Fibroblast of peridontal ligament (primary cell): ENCODE measurements around the gene CCNB2.
"Not testable (repeated sequence)": the region's sequence is repeated elsewhere in the genome, so short reads cannot be mapped to it uniquely, and the experiment has no call there.

Experiments
- DNase-seq: peaks from one replicate; pipeline ENCODE4 v3.0.0-alpha.2; 2010; ENCODE audit errors: extremely low read depth

Gene CCNB2

GRCh38 chr15:59104912-59105732, at the start of gene CCNB2:
Gene CCNB2 (plus strand): TSS chr15:59105146. CDS start chr15:59105269, 123 bp downstream.
- DNase-seq, result peak; percentile 95

DNA sequence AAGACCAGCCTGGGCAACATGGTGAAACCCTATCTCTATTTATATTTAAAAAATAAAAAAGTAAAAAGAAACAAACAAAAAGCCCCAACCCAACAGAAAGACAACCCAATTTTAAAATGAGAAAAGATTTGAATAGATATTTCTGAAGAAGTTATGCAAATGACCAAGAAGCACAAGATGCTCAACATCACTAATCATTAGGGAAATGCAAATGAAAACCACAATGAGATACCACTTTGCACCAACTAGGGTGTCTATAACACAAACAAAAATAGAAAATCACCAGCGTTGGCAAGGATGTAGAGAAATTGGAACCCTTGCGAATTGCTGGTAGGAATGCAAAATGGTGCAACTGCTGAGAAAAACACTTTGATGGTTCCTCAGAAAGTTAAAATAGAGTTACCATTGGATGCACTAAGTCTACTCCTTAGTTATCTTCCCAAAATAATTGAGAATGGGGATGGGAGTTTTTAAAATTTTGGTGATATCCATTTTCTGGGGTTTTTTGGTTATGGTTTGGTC, 45.8 kb upstream of the CCNB2 start:
- no peak for DNase-seq

DNA sequence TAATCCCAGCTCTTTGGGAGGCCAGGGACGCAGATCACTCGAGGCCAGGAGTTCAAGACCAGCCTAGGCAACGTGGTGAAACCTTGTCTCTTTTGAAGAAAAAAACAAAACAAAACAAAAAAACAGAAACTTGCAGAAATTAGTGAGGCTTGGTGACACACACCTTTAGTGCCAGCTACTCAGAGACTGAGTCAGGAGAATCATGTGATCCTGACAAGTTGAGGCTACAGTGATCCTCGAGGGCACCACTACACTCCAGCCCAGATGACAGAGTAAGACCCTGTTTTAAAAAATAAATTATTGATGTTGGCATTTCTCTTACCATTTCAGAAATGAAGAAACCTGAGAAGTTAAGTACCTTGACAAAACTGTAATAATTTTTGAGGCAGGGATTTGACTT, 44.6 kb upstream of the CCNB2 start:
- DNase-seq, result no peak

- DNase-seq, result peak; percentile 51
Measured at GRCh38 chr15:59063042-59063441, 41.9 kb upstream of the CCNB2 start.

DNA sequence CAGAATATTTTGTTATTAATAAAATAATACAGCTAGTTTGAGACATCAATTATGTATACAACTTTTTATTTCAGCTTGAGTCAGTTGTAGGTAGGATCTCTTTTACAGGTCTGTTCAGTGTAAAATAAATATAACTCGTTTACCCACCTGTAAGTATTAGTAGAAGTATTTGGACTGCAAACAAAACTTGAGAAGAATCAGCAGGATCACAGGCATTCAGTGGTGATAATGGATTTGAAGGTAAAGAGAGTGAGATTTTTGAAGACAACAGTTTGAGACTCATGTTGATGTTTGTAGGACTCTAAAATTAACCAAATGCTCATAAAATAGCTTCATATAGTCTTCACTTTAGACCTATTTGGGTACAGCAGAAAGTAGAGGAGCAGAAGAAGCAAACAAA, 35.5 kb upstream of the CCNB2 start:
- no peak for DNase-seq

DNA sequence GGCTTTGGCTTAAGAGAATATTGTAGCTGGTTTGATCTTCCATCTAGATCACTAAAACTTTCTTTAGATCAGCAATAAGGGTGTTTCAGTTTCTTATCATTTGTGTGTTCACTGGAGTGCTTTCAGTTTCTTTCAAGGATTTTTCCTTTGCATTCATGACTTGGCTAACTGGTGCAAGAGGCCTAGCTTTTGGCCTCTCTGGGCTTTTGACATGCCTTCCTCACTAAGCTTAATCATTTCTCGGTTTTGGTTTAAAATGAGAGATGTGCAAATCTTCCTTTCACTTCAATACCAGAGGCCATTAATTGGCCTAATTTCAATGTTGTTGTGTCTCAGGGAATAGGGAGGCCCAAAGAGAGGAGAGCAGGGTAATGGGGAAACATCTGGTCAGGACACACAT, 30.3 kb upstream of the CCNB2 start:
- DNase-seq, result no peak

- DNase-seq, result no peak
Measured at GRCh38 chr15:59087731-59088130, 17.2 kb upstream of the CCNB2 start.

DNA sequence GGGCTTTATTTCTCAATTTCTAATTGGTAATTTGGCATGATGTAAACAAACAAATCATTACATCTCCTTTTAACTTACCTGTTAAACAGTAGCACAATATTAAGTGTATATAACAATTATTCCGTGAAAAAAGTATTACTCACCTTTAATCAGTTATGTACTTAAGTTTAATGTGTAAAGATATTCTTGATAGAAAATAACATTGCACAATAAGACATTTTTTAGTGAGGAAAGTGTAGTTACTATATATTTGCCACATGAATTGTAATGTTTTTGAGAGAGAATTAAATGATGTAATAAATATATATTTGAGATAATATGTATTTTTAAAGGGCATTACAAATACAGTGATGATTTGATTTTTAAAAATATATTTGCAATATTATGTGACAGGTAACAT, 10.9 kb upstream of the CCNB2 start:
- DNase-seq, result no peak

- DNase-seq, result no peak
Measured at GRCh38 chr15:59096429-59096828, 8.5 kb upstream of the CCNB2 start.

GRCh38 chr15:59099162-59099685, 5.7 kb upstream of the CCNB2 start:
- DNase-seq, result no peak

- no peak for DNase-seq
Measured at GRCh38 chr15:59104602-59104911, 389 bp upstream of the CCNB2 start.

- DNase-seq, result no peak
Measured at GRCh38 chr15:59105854-59106253, 908 bp downstream of the CCNB2 start.

DNA sequence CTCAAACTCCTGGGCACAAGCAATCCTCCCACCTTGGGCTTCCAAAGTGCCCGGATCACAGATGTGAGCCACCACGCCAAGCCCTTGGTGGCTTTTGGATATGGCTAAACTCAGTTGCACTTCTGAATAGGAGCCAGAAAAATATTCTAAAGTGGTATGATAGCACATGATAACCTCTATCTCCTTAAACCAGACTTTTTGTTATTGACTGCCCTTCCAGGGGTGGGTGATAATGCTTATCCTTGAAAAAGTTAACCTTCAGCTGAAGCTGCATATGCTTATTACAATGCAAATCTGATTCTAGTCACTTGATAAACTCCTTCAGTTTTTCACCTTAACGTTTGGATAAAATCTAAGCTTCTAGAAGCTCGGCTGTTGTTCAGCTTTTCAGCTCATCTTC, 6.3 kb downstream of the CCNB2 start:
- no peak for DNase-seq

- DNase-seq, result peak; percentile 43
Measured at GRCh38 chr15:59115047-59115446, 10.1 kb downstream of the CCNB2 start.

DNA sequence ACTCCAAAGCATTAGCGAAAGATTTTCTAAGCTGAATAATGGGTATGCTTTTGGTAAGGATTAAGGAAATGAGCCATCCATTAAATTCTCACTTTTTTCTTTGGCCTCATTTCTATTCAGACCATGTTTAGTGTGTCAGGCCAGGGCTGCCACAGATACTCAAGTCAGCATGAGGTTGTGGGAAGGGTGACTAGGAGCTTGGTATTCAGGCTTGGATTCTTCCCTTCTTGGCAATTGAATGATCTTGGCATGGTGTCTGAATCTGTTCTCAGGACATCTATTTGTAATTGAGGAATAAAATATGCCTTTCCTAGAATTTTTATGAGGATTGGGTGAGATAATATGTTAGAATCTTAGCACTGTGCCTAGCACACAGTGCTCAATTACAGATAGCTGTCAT, 11.2 kb downstream of the CCNB2 start:
- DNase-seq, result peak; percentile 74

DNA sequence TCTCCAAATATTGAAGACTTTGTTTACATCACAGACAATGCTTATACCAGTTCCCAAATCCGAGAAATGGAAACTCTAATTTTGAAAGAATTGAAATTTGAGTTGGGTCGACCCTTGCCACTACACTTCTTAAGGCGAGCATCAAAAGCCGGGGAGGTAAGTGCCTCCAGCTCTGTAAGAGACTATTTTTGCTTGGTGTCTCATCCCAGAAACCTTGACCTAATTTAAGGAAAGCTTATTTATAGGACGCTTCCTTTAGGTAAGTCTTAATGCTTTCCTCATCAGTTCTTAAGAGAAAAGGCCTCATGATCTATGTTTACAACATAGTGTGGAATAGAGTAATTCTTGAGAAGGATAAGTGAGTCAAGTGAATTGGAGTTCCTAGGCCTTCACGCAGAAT, 11.8 kb downstream of the CCNB2 start:
- no peak for DNase-seq

DNA sequence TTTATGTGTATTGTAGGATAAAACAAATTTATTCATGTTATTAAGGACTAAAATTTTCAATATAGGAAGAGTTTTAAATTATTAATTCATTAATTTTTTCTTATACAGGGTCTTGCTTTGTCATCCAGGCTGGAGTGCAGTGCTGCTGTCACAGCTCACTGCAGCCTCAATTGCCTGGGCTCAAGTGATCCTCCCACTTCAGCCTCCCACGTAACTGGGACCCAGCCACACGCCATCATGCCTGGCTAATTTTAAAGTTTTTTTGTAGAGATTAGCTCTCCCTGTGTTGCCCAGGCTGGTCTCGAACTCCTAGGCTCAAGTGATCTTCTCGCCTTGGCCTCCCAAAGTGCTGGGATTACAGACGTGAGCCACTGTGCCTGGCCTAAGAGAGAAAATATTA, 14.7 kb downstream of the CCNB2 start:
- no peak for DNase-seq

DNA sequence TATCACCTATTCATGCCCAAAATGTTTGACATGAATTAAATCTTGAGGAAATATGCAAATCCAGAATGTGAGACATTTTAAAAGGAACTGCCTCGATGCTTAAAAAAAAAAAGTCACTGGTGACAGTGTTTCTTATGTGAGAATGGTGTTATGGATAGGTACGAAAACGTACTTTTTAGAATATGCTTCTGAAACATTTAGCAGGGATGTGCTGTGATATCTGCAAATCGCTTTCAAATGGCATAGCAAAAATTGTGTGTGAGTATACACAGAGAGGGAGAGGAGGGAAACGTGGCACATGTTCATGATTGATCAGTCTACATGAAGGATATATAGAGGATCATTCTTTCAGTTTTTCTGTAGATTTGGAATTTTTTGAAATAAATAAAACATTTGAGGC, 16.0 kb downstream of the CCNB2 start:
- DNase-seq, result no peak

- no peak for DNase-seq
Measured at GRCh38 chr15:59124261-59124660, 19.3 kb downstream of the CCNB2 start.

DNA sequence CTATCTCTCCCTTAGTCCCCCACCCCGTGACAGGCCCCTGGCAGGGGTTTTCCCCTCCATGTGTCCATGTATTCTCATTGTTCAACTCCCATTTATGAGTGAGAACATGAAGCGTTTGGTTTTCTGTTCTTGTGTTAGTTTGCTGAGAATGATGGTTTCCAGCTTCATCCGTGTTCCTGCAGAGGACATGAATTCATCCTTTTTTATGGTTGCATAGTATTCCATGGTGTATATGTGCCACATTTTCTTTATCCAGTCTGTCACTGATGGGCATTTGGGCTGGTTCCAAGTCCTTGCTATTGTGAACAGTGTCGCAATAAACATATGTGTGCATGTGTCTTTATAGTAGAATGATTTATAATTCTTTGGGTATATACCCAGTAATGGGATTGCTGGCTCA, 20.7 kb downstream of the CCNB2 start:
- DNase-seq, result not testable (repeated sequence)

DNA sequence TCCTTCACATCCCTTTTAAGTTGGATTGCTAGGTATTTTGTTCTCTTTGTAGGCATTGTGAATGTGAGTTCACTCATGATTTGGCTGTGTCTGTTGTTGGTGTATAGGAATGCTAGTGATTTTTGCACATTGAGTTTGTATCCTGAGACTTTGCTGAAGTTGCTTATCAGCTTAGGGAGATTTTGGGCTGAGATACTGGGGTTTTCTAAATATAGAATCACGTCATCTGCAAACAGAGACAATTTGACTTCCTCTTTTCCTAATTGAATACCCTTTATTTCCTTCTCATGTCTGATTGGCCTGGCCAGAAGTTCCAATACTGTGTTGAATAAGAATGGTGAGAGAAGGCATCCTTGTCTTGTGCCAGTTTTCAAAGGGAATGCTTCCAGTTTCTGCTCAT, 22.3 kb downstream of the CCNB2 start:
- DNase-seq, result not testable (repeated sequence)

DNA sequence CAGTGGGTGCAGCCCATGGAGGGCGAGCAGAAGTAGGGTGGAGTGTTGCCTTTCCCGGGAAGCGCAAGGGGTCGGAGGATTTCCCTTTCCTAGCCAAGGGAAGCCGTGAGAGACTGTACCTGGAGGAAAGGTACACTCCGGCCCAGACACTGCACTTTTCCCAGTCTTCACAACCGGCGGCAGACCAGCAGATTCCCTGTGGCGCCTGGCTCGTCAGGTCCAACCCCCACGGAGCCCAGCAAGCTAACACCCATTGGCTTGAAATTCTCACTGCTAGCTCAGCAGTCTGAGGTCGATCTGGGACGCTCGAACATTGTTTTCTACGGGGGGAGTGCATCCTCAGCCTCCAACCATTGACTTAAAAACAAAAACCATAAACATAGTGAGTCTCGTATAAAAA, 26.5 kb downstream of the CCNB2 start:
- DNase-seq, result no peak

- DNase-seq, result no peak
Measured at GRCh38 chr15:59131969-59132562, 27.1 kb downstream of the CCNB2 start.
